Stimulated activated CD8-positive, alpha-beta memory T cell treated with anti-CD3 and anti-CD28 coated beads, Interleukin-4, amount 100 ng/mL, for 1 hour (primary cell): ENCODE measurements around the gene MAN1C1.

Experiments
- DNase-seq, 2 donors: peaks; one replicate each; pipeline ENCODE4 v3.0.0-alpha.2; 2020; ENCODE audit warnings: low read depth in 2 of 2, low spot score in 1 of 2

MAN1C1 gene

DNA sequence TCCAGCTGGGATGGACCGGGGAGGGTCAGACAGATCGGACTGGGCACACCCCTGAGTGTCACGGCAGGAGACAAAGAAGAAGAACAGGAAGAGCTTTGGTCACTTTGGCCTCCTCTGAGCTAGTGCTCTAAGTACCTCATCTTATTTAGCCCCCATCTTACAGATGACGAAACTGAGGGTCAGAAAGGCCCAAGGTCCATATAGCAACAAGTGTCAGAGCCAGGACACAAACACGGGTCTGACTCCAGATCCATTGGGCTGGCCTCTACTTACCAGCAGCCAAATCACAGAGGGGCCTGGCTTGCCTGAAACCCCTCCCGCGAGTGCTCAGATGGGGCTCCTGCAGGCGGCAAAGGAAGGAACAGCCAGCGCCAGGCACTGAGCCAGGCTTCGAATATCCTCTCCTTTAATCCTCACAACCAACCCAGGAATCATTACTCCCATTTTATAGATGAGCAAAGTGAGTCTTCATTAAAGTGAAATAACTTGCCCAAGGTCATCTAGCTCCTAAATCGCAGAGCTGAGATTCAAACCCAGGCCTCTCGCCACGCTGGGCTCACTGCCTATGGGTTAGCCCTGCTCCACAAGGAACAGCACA lies 157.7 kb downstream of the MAN1C1 start:
- DNase-seq, result no peak

DNA sequence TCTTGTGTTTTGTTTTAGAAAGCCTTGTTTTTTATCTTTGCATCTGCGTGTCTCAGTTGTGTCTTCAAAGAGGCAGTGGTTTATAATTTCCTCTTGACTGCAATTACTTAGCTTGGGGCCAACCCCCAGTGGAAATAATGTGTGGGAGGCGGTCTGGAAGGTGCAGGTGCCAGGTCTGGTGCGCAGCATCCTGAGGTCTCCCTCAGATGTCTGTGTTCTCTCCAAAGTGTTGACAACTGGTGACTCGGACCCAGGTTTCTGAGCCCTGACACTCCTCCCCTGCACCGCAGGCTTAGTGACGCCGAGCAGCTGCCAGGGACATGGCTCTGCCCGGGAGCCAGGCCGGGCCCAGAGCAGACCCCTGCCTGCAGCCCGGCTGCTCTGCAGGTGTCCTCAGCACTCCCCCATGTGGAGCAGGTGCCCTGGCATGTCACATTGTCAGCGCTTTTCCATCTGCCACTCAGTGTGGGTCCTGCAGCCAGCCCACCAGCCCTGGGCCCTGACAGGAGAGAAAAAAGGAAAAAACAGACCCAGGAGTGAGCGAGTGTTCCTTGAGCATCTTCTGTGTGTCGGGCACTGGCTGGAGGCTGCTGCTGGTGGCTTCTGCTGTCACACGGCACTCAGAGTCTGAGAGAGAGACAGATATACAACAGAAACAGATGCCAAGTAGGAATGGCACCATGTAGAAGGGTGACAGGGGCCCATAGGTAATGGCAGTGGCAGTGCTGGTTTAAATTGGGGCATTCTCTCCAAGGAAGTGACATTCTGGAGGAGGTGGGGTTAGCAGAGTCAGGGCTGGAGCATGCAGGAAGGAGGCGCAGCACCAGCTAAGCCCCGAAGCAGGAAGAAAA lies 158.6 kb downstream of the MAN1C1 start:
- DNase-seq, result peak; percentile 46 to 72

DNA sequence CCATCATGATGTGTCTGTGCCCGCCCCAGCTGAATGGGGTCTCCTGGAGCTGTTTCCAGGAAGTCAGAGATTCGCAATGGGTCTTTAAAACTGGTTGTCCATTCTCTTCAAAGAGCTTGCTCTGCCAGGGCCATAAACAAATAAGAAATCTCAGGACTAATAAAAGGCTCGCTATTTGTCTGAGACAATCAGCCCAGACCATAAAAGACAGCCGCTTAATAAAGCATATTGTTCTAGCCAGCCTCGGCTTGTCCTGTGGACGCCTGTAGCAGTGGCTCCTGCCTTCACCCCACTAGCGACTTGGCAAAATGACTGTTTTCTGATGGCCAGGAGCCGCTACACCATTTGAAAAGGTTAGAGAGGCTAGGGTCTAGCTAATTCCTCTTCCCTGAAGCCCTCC lies 162.8 kb downstream of the MAN1C1 start:
- DNase-seq, result no peak

DNA sequence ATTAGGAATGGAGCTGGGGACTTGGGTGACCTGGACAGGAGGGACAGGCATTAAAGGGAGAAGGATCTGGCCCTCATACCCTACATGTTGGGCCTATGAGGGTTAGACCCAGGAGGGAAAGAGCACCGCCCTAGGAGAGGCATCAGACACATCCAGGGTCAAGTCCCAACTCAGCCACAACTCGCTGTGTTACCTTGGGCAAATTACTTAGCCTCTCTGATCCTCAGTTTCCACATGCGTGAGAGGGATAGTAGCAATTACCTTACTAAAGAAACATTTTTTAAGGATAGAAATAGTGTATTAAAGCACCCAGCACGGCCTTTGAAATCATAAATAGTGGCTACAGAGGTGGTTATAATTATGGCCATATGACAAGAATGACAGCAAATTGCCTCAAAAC lies 163.3 kb downstream of the MAN1C1 start:
- no peak for DNase-seq

DNA sequence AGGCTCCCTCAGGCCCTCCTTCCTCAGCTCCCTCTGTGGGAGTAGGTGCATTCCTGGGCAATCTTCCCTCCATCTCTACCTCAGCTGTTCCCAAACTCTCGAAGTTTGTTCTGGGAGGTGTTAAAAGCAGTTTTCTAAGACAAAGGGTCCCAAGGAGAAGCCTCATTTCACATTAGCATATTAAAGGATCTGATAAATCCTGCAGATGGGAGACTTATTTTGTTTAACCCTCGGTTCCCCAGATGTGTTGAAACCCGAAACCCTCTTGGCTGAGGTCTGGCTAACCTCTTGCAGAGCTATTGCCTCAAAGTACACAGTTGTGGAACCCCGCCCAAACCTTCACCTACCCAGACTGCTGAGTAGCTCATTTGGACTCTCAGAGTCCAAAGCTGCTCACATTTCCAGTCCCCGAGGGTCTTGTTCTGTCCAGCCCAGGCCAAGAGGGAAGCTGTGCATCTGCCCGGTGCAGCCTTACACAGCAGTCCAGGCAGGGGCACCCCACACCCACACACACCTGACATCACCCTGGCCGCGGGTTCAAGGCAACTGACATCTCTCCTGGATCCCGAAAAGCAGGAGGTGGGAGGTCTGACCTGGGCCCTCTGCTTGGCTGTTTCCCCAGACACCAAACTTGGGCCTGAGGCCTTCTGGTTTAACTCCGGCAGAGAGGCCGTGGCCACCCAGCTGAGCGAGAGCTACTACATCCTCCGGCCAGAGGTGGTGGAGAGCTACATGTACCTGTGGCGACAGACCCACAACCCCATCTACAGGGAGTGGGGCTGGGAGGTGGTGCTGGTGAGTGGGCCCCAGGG lies 163.9 kb downstream of the MAN1C1 start:
- DNase-seq, result no peak

DNA sequence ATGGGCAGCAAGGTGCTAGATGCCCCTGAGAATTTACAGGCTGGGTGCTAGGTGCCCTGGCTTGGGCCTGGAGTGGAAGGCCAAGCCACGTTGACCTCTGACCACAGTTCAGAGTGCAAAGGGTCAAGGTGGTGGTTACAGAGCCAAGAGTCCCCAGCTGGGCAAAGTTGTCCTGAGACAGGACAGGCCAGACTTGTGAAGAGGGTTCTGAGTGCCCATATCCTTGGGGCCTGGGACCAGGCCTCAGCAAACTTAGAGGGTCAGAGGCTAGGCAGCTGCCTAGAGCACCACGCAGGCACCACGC lies 164.5 kb downstream of the MAN1C1 start:
- no peak for DNase-seq

DNA sequence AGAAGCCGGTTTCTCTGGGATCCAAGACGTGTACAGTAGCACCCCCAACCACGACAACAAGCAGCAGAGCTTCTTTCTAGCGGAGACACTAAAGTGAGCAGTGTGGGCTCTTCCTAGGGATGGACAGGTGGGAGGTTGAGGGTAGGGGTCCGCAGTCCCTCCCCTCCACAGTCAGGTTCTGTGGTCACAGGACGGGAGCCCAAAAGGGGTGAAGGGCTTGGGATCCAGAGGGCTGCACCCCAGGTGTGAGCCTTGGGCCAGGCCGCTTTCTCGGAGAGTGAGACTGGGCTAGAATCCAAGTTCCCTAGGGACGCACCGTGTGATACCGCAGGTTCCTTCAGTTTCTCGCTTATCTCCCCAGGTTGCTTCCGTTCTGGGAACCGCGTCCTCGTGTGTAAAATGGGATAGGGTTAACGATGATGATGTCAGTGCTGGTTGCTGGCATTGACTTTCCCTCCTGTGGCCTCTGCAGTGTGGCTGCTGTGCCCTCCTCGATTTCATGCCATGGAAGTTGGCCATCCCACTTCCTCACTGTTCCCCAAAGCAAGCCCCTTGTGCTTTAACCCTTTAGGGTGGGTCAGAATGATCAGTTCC lies 166.1 kb downstream of the MAN1C1 start:
- no peak for DNase-seq

DNA sequence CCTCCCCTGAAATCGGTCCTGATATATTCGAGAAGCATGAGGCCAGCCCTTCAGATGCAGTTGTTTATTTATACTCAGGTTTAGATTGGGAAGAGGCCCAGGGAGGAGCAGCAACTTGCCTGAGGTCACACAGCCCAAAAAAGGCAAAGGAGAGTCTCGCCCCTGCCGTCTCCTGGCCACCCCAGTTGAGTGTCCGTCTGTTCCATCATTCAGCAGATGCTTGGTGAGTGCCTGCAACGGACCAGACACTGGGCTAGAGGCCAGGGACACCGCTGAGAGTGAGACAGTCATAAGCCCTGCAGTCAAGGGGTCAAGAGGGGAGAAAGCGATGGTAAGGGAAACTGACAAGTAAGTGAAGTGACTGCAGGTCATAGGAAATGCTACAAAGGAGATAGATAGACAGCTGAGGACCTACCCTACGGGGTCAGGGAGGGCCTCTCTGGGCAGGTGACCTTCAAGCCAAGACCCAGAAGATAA lies 168.0 kb downstream of the MAN1C1 start:
- no peak for DNase-seq

DNA sequence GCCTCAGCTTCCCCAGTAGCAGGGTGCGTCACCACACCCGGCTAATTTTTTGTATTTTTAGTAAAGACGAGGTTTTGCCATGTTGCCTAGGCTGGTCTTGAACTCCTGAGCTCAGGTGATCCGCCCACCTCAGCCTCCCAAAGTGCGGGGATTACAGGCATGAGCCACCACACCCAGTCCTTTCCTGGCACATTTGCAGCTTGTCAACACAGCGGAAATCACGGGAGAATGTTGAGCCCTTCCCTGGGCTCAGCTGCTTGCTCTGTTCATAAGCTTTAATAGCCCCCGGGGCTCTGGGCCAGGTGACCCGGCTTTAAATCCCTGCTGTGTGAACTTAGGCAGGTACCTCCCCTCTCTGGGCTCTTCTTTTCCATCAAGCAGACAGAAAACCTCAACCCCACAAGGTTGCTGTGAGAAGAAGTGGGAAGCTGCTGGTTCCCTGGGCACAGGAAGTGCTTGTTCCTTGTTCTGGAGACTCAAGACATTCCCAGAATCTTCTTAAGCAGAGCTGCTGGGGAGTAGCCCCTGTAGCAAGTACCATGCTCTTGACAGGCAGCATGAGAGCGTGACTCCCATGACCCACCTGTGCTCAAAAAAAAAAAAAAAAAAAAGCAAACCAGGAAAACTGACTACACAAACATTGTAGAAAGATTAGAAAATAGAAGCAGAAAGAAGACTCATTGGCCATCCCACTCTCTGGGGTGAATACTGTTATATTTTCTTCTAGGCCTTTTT lies 168.9 kb downstream of the MAN1C1 start:
- DNase-seq, result no peak

DNA sequence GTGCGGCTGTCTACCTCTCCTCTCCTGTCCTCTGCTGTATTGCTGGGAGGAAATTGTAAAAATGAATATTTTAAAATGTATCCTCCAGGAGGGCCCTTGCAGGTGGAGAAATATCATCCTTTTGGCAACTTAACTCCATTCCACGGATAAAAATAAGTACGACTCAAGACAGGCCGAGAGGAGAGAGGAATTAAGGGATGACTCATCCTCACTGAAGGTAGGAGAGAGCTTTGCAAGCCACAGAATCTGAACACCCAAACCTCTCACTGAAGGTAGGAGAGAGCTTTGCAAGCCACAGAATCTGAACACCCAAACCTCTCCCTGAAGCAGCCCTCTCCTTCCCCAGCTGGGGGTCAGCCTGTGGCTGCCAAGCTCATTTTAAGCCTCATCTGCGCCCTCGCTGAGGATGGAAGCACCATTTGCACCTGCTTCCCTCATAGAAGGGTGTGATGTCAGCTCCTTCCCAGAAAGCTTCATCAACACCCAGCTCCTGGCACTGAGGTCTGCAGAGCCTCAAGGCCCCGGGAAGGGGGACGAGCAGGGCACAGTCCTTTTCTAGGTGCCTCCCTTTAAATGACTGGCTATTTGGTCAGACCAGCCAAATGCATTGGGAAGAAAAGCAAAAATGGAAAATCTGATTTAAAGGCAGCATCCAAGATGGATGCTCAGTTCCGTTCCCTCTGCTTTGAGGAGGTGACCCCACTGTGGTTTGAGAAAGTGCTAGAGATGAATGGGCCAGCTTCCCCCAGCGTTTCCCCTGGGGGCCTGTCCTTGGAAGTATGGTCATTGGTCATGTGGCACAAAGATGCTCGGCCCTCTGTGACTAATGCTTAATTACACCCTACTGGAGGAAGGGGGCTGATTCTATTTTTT lies 170.5 kb downstream of the MAN1C1 start:
- no peak for DNase-seq

DNA sequence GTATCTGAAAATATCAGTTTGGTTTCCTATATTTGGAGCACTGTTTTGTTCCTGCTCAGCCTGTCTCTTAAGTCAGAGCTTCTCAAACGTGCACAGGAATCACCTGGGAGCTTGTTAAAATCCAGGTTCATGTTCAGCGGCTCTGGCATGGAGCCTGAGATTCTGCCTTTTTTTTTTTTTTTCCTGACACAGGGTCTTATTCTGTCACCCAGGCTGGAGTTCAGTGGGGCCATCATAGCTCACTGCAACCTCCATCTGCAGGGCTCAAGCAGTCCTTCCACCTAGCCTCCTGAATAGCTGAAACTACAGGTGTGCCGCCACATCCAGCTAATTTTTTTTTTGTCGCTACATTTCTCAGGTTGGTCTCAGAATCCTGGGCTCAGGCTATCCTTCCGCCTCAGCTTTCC lies 171.2 kb downstream of the MAN1C1 start:
- no peak for DNase-seq

DNA sequence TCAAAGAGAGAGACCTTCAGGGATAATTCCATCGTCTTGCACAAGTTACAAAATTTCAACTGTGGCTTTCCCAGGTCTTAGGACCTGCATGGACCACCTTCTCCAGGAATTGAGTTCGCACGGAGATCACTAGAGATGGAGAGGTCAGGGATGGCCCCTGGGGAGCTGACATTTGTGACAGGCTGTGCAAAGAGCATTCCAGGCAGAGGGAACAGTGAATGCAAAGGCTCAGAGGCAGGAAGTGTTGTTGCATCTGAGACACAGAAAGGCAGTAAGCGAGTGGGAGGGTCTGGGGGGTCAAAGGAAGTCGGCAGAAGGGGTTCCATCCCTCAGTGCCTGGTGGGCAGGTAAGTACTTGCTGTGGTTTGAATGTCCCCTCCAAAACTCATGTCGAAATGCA lies 173.9 kb downstream of the MAN1C1 start:
- DNase-seq, result no peak

DNA sequence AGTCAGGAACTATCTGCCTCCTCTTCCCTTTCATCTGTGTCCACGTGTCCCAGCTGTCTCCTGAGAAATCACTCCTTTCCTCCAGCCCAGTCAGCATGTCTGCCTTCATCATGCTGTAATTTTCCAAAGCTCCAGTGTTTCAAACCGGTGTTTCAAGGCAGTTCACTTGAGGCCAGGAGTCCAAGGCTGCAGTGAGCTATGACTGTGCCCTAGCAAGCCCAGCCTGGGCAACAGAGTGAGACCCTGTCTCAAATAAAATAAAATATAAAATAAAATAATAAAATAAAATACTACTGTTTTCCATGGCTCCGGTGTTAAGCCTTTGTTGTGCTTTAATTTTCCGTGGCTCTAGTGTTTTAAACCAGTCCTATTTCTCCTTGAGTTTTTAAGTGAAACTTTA lies 175.5 kb downstream of the MAN1C1 start:
- no peak for DNase-seq

DNA sequence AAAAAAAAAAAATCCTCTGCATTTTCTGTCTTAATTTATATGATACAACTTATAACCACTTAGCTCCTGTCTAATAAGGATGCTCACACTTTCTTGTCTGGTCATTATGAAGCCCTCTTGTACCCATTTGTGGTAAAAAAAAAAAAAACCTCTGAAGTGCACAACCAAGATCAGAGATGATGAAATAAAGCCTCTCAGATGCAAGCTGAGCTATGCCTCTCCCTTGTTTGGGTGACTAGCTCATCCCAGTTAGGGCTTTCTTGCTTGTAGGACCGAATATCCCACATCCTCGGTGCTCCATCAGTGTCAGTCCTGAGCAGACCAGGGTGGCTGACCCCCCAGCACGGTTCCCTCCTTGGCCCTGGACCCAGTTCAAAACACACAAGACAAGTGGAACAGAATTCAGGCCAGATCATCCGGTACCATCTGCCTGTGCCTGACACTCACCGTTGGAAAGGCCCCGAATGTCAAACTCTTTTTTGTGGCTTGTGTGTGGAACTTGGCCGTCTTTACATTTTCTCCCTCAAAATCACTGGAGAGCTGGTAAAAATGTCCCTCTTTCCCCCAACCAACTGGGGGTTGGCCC lies 177.1 kb downstream of the MAN1C1 start:
- no peak for DNase-seq

DNA sequence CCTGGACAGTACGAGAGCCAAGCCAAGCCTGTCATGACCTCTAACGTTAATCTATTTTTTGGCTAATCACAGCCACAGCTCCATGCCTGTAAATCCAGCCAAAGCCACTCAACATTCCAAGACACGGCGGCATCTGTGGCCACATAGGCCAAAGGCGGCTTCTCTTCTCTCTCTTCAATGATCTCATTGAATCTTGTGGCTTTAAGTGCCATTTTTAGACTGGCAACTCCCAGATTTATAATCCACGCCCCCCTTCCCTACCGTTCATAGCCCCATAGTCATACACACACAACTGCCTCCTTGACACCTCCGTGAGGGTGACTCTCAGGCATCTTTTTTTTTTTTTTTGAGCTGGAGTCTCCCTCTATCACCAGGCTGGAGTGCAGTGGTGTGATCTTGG lies 177.7 kb downstream of the MAN1C1 start:
- DNase-seq, result no peak

DNA sequence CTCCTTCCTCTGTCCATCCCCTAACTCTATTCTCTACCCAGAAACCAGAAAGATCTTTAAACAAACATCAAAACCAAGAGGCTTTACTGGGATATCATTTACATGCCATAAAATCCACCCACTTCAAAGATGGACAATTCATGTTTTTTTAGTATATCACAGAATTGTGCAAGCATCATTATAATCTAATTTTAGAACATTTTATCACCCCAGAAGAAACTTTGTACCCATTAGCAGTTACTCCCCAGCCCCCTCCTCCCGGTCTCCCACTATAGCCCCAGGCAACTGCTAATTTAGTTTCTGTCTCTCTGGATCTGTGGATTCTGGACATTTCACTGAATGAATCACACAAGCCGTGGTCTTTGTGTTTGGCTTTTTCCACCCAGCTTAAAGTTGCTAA lies 178.6 kb downstream of the MAN1C1 start:
- DNase-seq, result no peak

DNA sequence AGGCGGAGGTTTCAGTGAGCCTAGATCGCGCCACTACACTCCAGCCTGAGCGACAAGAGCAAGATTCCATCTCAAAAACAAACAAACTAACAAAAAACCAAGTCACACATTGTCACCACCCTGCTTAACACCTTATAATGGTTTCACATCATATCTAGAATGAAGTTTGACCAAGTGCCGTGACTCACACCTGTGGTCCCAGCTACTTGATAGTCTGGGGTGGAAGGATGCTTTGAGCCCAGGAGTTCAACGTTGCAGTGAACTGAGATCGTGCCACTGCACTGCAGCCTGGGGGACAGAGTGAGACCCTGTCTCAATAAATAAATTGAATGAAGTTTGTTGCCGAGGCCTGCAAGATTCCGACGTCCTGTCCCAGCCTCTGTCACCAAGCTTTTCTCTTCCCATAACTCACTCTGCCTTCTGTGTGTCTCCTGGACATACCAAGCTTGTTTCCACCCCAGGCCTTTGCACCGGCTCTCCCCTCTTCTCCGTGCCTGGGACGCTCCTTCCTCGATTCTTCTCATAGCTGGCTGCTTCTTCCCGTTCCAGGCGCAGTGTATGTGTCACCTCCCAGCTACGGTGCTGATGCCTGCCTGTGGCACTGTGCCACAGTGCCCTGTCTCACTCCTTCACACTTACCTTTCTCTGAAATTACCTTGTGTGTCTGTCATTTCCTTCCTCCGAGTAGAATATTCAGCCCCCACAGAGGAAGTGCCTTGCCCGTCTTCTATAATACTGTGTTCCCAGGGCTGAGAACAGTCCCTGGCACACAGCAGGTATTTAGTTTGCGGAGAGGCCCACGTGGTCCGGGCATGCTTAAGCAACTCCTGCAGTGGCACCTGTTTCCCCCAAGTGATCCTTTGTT lies 179.6 kb downstream of the MAN1C1 start:
- no peak for DNase-seq

DNA sequence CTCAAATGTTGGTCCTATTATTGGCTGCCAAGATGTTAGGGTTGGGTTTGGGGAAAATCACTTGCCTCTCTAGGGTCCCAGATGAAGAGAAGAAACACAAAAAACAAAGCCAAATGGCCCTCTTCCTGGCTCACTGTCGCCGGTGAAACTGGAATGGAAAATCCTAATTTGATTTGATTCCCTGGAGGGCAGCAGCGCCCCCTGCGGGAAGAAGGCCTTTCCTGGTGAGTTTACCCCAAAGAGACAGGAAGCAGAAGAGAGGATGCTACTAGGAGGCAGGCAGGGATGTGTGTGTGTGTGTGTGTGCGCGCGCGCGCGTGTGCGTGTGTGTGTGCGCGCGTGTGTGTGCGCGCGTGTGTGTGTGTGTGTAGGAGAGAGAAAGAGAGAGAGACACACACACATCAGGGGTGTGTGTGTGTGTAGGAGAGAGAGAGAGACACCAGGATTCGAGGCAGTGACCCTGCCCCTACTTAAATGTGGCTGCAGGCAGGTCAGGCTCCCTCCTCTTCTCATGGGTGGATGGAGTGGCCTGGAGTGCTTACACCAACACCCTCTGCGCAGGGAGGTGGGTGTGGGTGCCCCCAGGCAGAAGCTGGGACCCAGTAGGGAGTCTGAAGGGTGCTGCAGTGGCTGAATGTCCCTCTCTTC lies 180.3 kb downstream of the MAN1C1 start:
- DNase-seq, result peak; percentile 49 to 73
